Osteoblast (primary cell): ENCODE data around the gene NGEF. TPM values are rescaled to one million over a fixed set of nuclear protein-coding genes. Genes with fewer than 3 reads are reported as not detected.

Experiments
- DNase-seq: peaks from one replicate; pipeline ENCODE4 v3.0.0; 2011; ENCODE audit warnings: low spot score, mixed read lengths; ENCODE audit not compliant: insufficient read length; ENCODE audit errors: missing footprints
- H2AFZ ChIP-seq: 2 replicates; pipeline ENCODE4 v1.6.0; 2011; ENCODE audit warnings: mild to moderate bottlenecking, low read length
- H3K27ac ChIP-seq: 2 replicates; pipeline ENCODE4 v1.5.1; 2011; ENCODE audit warnings: mild to moderate bottlenecking, low read depth, low read length, moderate library complexity
- H3K27me3 ChIP-seq: 2 replicates; pipeline ENCODE4 v1.6.0; 2012; ENCODE audit warnings: mild to moderate bottlenecking, control low read depth, inconsistent platforms, low read length, moderate library complexity; ENCODE audit not compliant: insufficient read depth
- H3K36me3 ChIP-seq: 2 replicates; pipeline ENCODE4 v1.5.1; 2011; ENCODE audit warnings: mild to moderate bottlenecking, low read length, control low read depth, moderate library complexity; ENCODE audit not compliant: insufficient read depth
- H3K4me1 ChIP-seq: 2 replicates; pipeline ENCODE4 v1.5.1; 2011; ENCODE audit warnings: mild to moderate bottlenecking, low read length, control low read depth, moderate library complexity; ENCODE audit not compliant: insufficient read depth
- H3K4me2 ChIP-seq: 2 replicates; pipeline ENCODE4 v1.6.0; 2011; ENCODE audit warnings: mild to moderate bottlenecking, low read length; ENCODE audit not compliant: insufficient read depth
- H3K4me3 ChIP-seq: fragments of 200-600 bp; sonication (generic); 3 replicates; pipeline ENCODE4 v1.5.1; 2012; ENCODE audit warnings: mild to moderate bottlenecking, low read length, inconsistent platforms; ENCODE audit not compliant: insufficient read depth
- H3K79me2 ChIP-seq: 2 replicates; pipeline ENCODE4 v1.6.0; 2012; ENCODE audit warnings: mild to moderate bottlenecking, low read length, control low read depth, inconsistent platforms; ENCODE audit not compliant: insufficient read depth
- H3K9me3 ChIP-seq: 2 replicates; pipeline ENCODE4 v1.5.1; 2011; ENCODE audit warnings: low read depth, low read length, control low read depth
- H4K20me1 ChIP-seq: 2 replicates; pipeline ENCODE4 v1.6.0; 2012; ENCODE audit warnings: mild to moderate bottlenecking, low read length, control low read depth; ENCODE audit not compliant: insufficient read depth
- CTCF ChIP-seq: IDR thresholded peaks from 2 replicates; pipeline ENCODE4 v1.5.1; 2011; ENCODE audit warnings: mild to moderate bottlenecking, low read depth, low read length, moderate library complexity; ENCODE audit errors: extremely low read depth
- total RNA-seq: library from RNA; depleted of rRNA; stranded (reverse); fragments of >200 nt; gene quantifications from 2 replicates; pipeline ENCODE4 v1.2.3, GENCODE V29; 2012

The NGEF gene
- total RNA-seq, 1 donor: not detected

- H3K4me2 ChIP-seq: no peak overlapping the region
- H2AFZ ChIP-seq: no peak overlapping the region
- H3K4me3 ChIP-seq: no peak overlapping the region
- H4K20me1 ChIP-seq: no peaks in the 10 kb centered on the region
- H3K4me1 ChIP-seq: no peaks in the 10 kb centered on the region
- H3K79me2 ChIP-seq: no peaks in the 10 kb centered on the region
- no peak for DNase-seq
- H3K27ac ChIP-seq: no peak overlapping the region
- no peaks in the 10 kb centered on the region for H3K9me3 ChIP-seq
- no peak for TF ChIP-seq CTCF
- peaks cover 10% of the 10 kb centered on the region for H3K27me3 ChIP-seq
- no peaks in the 10 kb centered on the region for H3K36me3 ChIP-seq
Measured at GRCh38 chr2:232970051-232970450, 43.0 kb downstream of the NGEF start.

GRCh38 chr2:232967474-232967873 is 45.6 kb downstream of the NGEF start:
- Histone ChIP-seq H3K4me1 (no peaks in the 10 kb centered on the region), H2AFZ (no peak overlapping the region), H3K4me2 (no peak overlapping the region), H4K20me1 (no peaks in the 10 kb centered on the region), H3K9me3 (no peaks in the 10 kb centered on the region), H3K27ac (no peak overlapping the region), H3K36me3 (no peaks in the 10 kb centered on the region), H3K27me3 (peaks cover 6% of the 10 kb centered on the region), H3K4me3 (no peak overlapping the region), H3K79me2 (no peaks in the 10 kb centered on the region)
- DNase-seq: no peak
- TF ChIP-seq CTCF: no peak

- no peak overlapping the region for H3K4me2 ChIP-seq
- no peak overlapping the region for H2AFZ ChIP-seq
- no peak for TF ChIP-seq CTCF
- no peak overlapping the region for H3K27ac ChIP-seq
- H4K20me1 ChIP-seq: no peaks in the 10 kb centered on the region
- H3K9me3 ChIP-seq: peaks cover 2% of the 10 kb centered on the region
- DNase-seq: no peak
- H3K4me1 ChIP-seq: no peaks in the 10 kb centered on the region
- H3K27me3 ChIP-seq: peaks cover 6% of the 10 kb centered on the region
- no peaks in the 10 kb centered on the region for H3K36me3 ChIP-seq
- no peak overlapping the region for H3K4me3 ChIP-seq
- no peaks in the 10 kb centered on the region for H3K79me2 ChIP-seq
Measured at GRCh38 chr2:232966122-232966521, 46.9 kb downstream of the NGEF start.

- Histone ChIP-seq H2AFZ (no peak overlapping the region), H3K9me3 (peaks cover 2% of the 10 kb centered on the region), H3K27me3 (peaks cover 6% of the 10 kb centered on the region), H3K79me2 (no peaks in the 10 kb centered on the region), H3K4me2 (no peak overlapping the region), H3K4me3 (no peak overlapping the region), H3K27ac (no peak overlapping the region), H4K20me1 (no peaks in the 10 kb centered on the region), H3K4me1 (no peaks in the 10 kb centered on the region), H3K36me3 (no peaks in the 10 kb centered on the region)
- no peak for TF ChIP-seq CTCF
- DNase-seq: no peak
Measured at GRCh38 chr2:232963913-232964312, 49.1 kb downstream of the NGEF start.
